HepG2 (cell line): ENCODE data around the gene EPHA10. TPM values are rescaled to one million over a fixed set of nuclear protein-coding genes. Genes with fewer than 3 reads are reported as not detected.

Experiments
- LCORL ChIP-seq, 2 experiments: fragments of 450-650 bp in 1 of 2; sonication (generic) in 1 of 2; formaldehyde crosslinking in 1 of 2; IDR thresholded peaks; 2 replicates each; pipeline versions ENCODE4 v1.5.0 to v1.6.1; 2017 to 2020; ENCODE audit warnings: antibody characterized with exemption in 1 of 2, missing genetic modification reagents in 1 of 2
- MXD4 ChIP-seq: IDR thresholded peaks from 2 replicates; pipeline ENCODE4 v1.6.1; 2016; ENCODE audit warnings: mild to moderate bottlenecking, missing biosample characterization, missing genetic modification reagents
- NKX3-1 ChIP-seq: sonication (generic); formaldehyde crosslinking; IDR thresholded peaks from 2 replicates; pipeline ENCODE4 v1.5.0; 2020; ENCODE audit warnings: missing genetic modification reagents
- SNRNP70 ChIP-seq: fragments of 200-400 bp; formaldehyde crosslinking; IDR thresholded peaks from 2 replicates; pipeline ENCODE4 v1.6.1; 2017; ENCODE audit warnings: mild to moderate bottlenecking, low read depth, low read length, moderate library complexity
- ZC3H4 ChIP-seq: sonication (generic); formaldehyde crosslinking; IDR thresholded peaks from 2 replicates; pipeline ENCODE4 v1.4.0; 2020; ENCODE audit warnings: missing genetic modification reagents, borderline replicate concordance
- ZFYVE20 ChIP-seq: sonication (generic); formaldehyde crosslinking; IDR thresholded peaks from 2 replicates; pipeline ENCODE4 v1.8.0; 2023; ENCODE audit warnings: low read depth, mild to moderate bottlenecking, moderate library complexity, missing genetic modification reagents, borderline replicate concordance
- ZNF136 ChIP-seq: sonication (generic); formaldehyde crosslinking; IDR thresholded peaks from 2 replicates; pipeline ENCODE4 v1.8.1; 2022; ENCODE audit warnings: low read depth, mild to moderate bottlenecking, moderate library complexity, missing genetic modification reagents
- ZNF747 ChIP-seq: sonication (generic); formaldehyde crosslinking; IDR thresholded peaks from 2 replicates; pipeline ENCODE4 v1.8.1; 2023; ENCODE audit warnings: missing genetic modification reagents, mild to moderate bottlenecking, borderline replicate concordance
- ZSCAN25 ChIP-seq: sonication (generic); formaldehyde crosslinking; IDR thresholded peaks from 2 replicates; pipeline ENCODE4 v1.8.0; 2022; ENCODE audit warnings: mild to moderate bottlenecking, missing genetic modification reagents
- polyA plus RNA-seq, 8 experiments: library from polyadenylated mRNA; depleted of rRNA in 3 of 8; stranded (reverse) in 7 of 8; unstranded in 1 of 8; fragments of >200 nt; fragmentation: Illumina TruSeq in 4 of 8; extraction: Trizol in 4 of 8; gene quantifications; 2 replicates each; pipeline versions ENCODE4 v1.2.1 to v1.2.3, GENCODE V29; 2011 to 2016; ENCODE audit warnings: low read depth in 4 of 8, missing spikeins in 1 of 8, mixed read lengths in 1 of 8; ENCODE audit not compliant: insufficient read depth in 1 of 8
- total RNA-seq, 5 experiments: library from RNA; depleted of rRNA; stranded (reverse); fragments of >200 nt; fragmentation: Illumina TruSeq; extraction: Trizol; gene quantifications; 2 replicates each; pipeline ENCODE4 v1.2.3, GENCODE V29; 2016; ENCODE audit warnings: low read depth in 1 of 5
- TF ChIP-seq, protein P1 (sequence below): sonication (generic); formaldehyde crosslinking; IDR thresholded peaks from 2 replicates; pipeline ENCODE4 v1.4.0; 2020; ENCODE audit warnings: missing genetic modification reagents
- TF ChIP-seq, protein P2 (sequence below): sonication (generic); formaldehyde crosslinking; IDR thresholded peaks from 2 replicates; pipeline ENCODE4 v1.8.0; 2022; ENCODE audit warnings: mild to moderate bottlenecking, missing genetic modification reagents
- TF ChIP-seq, protein P3 (sequence below), 2 experiments: sonication (generic) in 1 of 2; formaldehyde crosslinking in 1 of 2; IDR thresholded peaks; 2 replicates each; pipeline versions ENCODE4 v1.6.1 to v1.9.0; 2014 to 2022; ENCODE audit warnings: antibody characterized with exemption in 1 of 2, borderline replicate concordance in 1 of 2, inconsistent platforms in 1 of 2, low read depth in 1 of 2, missing genetic modification reagents in 1 of 2
- TF ChIP-seq, protein P4 (sequence below): IDR thresholded peaks from 2 replicates; pipeline ENCODE4 v1.6.1; 2012; ENCODE audit warnings: inconsistent platforms
- TF ChIP-seq, protein P5 (sequence below): sonication (generic); formaldehyde crosslinking; IDR thresholded peaks from 2 replicates; pipeline ENCODE4 v1.8.0; 2022; ENCODE audit warnings: mild to moderate bottlenecking, missing genetic modification reagents, moderate library complexity

Gene EPHA10
- total and polyA plus RNA-seq, 2 of the 13 experiments (the other 11 are each of a cell fraction or from before 2014, with no cell fraction given) = 0.11 to 0.58 TPM

DNA sequence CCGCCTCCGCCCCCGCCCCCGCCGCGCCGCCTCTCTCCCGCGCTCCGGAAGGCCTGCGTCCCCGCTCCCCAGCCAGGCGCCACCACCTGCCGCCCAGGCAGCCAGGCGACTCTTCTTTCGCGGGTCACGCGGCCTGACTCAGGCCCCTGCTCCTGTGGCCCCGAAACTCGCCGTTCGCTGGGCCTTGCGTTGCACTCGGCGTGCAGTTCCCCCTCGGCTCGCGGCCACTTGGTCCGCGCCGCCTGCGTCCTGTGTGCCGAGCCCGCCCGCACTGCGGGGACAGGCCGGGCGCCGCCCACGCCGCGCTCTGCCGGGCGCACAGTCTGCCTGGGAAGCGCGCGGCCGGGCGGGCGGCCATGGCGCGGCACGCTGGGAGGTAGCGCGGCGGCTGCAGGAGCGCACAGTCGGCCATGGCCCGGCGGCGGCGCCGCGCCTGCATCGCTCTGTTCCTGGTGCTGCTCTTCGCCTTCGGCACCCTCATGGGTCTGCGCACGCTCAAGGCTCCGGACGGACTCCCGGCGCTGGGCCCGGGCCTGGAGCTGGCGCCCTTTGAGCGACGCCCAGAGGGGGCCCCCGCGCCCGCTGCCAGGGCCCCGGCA, 29.0 kb upstream of the EPHA10 start, which contains the start of gene MANEAL (continued):
- TF ChIP-seq, protein P1, sequence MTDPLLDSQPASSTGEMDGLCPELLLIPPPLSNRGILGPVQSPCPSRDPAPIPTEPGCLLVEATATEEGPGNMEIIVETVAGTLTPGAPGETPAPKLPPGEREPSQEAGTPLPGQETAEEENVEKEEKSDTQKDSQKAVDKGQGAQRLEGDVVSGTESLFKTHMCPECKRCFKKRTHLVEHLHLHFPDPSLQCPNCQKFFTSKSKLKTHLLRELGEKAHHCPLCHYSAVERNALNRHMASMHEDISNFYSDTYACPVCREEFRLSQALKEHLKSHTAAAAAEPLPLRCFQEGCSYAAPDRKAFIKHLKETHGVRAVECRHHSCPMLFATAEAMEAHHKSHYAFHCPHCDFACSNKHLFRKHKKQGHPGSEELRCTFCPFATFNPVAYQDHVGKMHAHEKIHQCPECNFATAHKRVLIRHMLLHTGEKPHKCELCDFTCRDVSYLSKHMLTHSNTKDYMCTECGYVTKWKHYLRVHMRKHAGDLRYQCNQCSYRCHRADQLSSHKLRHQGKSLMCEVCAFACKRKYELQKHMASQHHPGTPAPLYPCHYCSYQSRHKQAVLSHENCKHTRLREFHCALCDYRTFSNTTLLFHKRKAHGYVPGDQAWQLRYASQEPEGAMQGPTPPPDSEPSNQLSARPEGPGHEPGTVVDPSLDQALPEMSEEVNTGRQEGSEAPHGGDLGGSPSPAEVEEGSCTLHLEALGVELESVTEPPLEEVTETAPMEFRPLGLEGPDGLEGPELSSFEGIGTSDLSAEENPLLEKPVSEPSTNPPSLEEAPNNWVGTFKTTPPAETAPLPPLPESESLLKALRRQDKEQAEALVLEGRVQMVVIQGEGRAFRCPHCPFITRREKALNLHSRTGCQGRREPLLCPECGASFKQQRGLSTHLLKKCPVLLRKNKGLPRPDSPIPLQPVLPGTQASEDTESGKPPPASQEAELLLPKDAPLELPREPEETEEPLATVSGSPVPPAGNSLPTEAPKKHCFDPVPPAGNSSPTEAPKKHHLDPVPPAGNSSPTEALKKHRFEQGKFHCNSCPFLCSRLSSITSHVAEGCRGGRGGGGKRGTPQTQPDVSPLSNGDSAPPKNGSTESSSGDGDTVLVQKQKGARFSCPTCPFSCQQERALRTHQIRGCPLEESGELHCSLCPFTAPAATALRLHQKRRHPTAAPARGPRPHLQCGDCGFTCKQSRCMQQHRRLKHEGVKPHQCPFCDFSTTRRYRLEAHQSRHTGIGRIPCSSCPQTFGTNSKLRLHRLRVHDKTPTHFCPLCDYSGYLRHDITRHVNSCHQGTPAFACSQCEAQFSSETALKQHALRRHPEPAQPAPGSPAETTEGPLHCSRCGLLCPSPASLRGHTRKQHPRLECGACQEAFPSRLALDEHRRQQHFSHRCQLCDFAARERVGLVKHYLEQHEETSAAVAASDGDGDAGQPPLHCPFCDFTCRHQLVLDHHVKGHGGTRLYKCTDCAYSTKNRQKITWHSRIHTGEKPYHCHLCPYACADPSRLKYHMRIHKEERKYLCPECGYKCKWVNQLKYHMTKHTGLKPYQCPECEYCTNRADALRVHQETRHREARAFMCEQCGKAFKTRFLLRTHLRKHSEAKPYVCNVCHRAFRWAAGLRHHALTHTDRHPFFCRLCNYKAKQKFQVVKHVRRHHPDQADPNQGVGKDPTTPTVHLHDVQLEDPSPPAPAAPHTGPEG (CRISPR knock-in tag) = peak; percentile 100
- peak; percentile 57 for TF ChIP-seq ZSCAN25
- no peak for TF ChIP-seq ZC3H4
- TF ChIP-seq, protein P2, sequence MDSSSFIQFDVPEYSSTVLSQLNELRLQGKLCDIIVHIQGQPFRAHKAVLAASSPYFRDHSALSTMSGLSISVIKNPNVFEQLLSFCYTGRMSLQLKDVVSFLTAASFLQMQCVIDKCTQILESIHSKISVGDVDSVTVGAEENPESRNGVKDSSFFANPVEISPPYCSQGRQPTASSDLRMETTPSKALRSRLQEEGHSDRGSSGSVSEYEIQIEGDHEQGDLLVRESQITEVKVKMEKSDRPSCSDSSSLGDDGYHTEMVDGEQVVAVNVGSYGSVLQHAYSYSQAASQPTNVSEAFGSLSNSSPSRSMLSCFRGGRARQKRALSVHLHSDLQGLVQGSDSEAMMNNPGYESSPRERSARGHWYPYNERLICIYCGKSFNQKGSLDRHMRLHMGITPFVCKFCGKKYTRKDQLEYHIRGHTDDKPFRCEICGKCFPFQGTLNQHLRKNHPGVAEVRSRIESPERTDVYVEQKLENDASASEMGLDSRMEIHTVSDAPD (CRISPR knock-in tag) = no peak
- TF ChIP-seq NKX3-1 (CRISPR knock-in tag) = peak; percentile 25; the same call in 1 of the 2 replicates
- 0 out of 2 replicates have a peak, but pooled peaks have one; percentile 77 for TF ChIP-seq ZFYVE20 (CRISPR knock-in tag)
- TF ChIP-seq, protein P3, sequence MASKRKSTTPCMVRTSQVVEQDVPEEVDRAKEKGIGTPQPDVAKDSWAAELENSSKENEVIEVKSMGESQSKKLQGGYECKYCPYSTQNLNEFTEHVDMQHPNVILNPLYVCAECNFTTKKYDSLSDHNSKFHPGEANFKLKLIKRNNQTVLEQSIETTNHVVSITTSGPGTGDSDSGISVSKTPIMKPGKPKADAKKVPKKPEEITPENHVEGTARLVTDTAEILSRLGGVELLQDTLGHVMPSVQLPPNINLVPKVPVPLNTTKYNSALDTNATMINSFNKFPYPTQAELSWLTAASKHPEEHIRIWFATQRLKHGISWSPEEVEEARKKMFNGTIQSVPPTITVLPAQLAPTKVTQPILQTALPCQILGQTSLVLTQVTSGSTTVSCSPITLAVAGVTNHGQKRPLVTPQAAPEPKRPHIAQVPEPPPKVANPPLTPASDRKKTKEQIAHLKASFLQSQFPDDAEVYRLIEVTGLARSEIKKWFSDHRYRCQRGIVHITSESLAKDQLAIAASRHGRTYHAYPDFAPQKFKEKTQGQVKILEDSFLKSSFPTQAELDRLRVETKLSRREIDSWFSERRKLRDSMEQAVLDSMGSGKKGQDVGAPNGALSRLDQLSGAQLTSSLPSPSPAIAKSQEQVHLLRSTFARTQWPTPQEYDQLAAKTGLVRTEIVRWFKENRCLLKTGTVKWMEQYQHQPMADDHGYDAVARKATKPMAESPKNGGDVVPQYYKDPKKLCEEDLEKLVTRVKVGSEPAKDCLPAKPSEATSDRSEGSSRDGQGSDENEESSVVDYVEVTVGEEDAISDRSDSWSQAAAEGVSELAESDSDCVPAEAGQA (IDR thresholded peaks at IDR 0.05; ENCODE audit: low read depth) = no peak
- TF ChIP-seq, protein P3 (CRISPR knock-in tag; IDR thresholded peaks at IDR 0.05; ENCODE audit: borderline replicate concordance) = peak; percentile 76; the same call in 1 of the 2 replicates
- no peak for TF ChIP-seq ZNF747 (CRISPR knock-in tag)
- no peak for TF ChIP-seq MXD4 (CRISPR knock-in tag)
- TF ChIP-seq, protein P4, sequence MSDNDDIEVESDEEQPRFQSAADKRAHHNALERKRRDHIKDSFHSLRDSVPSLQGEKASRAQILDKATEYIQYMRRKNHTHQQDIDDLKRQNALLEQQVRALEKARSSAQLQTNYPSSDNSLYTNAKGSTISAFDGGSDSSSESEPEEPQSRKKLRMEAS = peak; percentile 74
- TF ChIP-seq LCORL (IDR thresholded peaks at IDR 0.05) = no peak
- TF ChIP-seq LCORL (CRISPR knock-in tag; IDR thresholded peaks at IDR 0.05) = no peak
- TF ChIP-seq, protein P5, sequence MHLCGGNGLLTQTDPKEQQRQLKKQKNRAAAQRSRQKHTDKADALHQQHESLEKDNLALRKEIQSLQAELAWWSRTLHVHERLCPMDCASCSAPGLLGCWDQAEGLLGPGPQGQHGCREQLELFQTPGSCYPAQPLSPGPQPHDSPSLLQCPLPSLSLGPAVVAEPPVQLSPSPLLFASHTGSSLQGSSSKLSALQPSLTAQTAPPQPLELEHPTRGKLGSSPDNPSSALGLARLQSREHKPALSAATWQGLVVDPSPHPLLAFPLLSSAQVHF (CRISPR knock-in tag) = 0 out of 2 replicates have a peak, but pooled peaks have one; percentile 71
- TF ChIP-seq ZNF136 (CRISPR knock-in tag) = no peak
- no peak for TF ChIP-seq SNRNP70
